ENCODE measurements around the gene UBR4.
"Not testable (repeated sequence)": the region's sequence is repeated elsewhere in the genome, so short reads cannot be mapped to it uniquely, and the experiment has no call there.

The UBR4 gene

GRCh38 chr1:19209990-19210771, at the start of gene UBR4:
TSS of gene UBR4 (minus strand) at chr1:19210266. CDS start at chr1:19210248, 18 bp downstream.
- H3K36me3 ChIP-seq (ENCODE audit: control insufficient read depth, insufficient read depth, low read length), result no peaks in the 10 kb centered on the region
- peak within 1 kb of the TSS; percentile 91 for H3K9ac ChIP-seq (ENCODE audit: low read depth, low read length)
- peak within 1 kb of the TSS; percentile 86 for H3K4me3 ChIP-seq (ENCODE audit: low read depth, low read length)
- peaks cover 2% of the 10 kb centered on the region for H3K4me1 ChIP-seq (ENCODE audit: control insufficient read depth, insufficient read depth, low read length)
- no peaks in the 10 kb centered on the region for H3K9me3 ChIP-seq (ENCODE audit: control insufficient read depth, insufficient read depth, low read length)
- no peaks in the 10 kb centered on the region for H3K27me3 ChIP-seq (ENCODE audit: control insufficient read depth, insufficient read depth, low read length)

GRCh38 chr1:19258353-19258752, 48.3 kb upstream of the UBR4 start:
- no peak overlapping the region for H3K4me3 ChIP-seq (ENCODE audit: low read depth, low read length)
- no peaks in the 10 kb centered on the region for H3K27me3 ChIP-seq (ENCODE audit: control insufficient read depth, insufficient read depth, low read length)
- no peak overlapping the region for H3K9ac ChIP-seq (ENCODE audit: low read depth, low read length)
- peaks cover 54% of the 10 kb centered on the region for H3K36me3 ChIP-seq (ENCODE audit: control insufficient read depth, insufficient read depth, low read length)
- H3K4me1 ChIP-seq (ENCODE audit: control insufficient read depth, insufficient read depth, low read length), result peaks cover 2% of the 10 kb centered on the region
- H3K9me3 ChIP-seq (ENCODE audit: control insufficient read depth, insufficient read depth, low read length), result no peaks in the 10 kb centered on the region

GRCh38 chr1:19257178-19257914, 47.3 kb upstream of the UBR4 start:
- peaks cover 56% of the 10 kb centered on the region for H3K36me3 ChIP-seq (ENCODE audit: control insufficient read depth, insufficient read depth, low read length)
- no peak overlapping the region for H3K4me3 ChIP-seq (ENCODE audit: low read depth, low read length)
- no peaks in the 10 kb centered on the region for H3K27me3 ChIP-seq (ENCODE audit: control insufficient read depth, insufficient read depth, low read length)
- H3K9ac ChIP-seq (ENCODE audit: low read depth, low read length), result no peak overlapping the region
- H3K9me3 ChIP-seq (ENCODE audit: control insufficient read depth, insufficient read depth, low read length), result no peaks in the 10 kb centered on the region
- peaks cover 8% of the 10 kb centered on the region for H3K4me1 ChIP-seq (ENCODE audit: control insufficient read depth, insufficient read depth, low read length)

- H3K9ac ChIP-seq (ENCODE audit: low read depth, low read length); H3K4me1 ChIP-seq (ENCODE audit: control insufficient read depth, insufficient read depth, low read length); H3K9me3 ChIP-seq (ENCODE audit: control insufficient read depth, insufficient read depth, low read length); H3K27me3 ChIP-seq (ENCODE audit: control insufficient read depth, insufficient read depth, low read length); H3K4me3 ChIP-seq (ENCODE audit: low read depth, low read length): not testable (repeated sequence)
- peaks cover 56% of the 10 kb centered on the region for H3K36me3 ChIP-seq (ENCODE audit: control insufficient read depth, insufficient read depth, low read length)
Observed at GRCh38 chr1:19256301-19256700, 46.2 kb upstream of the UBR4 start.

- no peak overlapping the region for H3K9ac ChIP-seq (ENCODE audit: low read depth, low read length)
- H3K27me3 ChIP-seq (ENCODE audit: control insufficient read depth, insufficient read depth, low read length), result no peaks in the 10 kb centered on the region
- peaks cover 50% of the 10 kb centered on the region for H3K36me3 ChIP-seq (ENCODE audit: control insufficient read depth, insufficient read depth, low read length)
- peaks cover 10% of the 10 kb centered on the region for H3K4me1 ChIP-seq (ENCODE audit: control insufficient read depth, insufficient read depth, low read length)
- no peak overlapping the region for H3K4me3 ChIP-seq (ENCODE audit: low read depth, low read length)
- H3K9me3 ChIP-seq (ENCODE audit: control insufficient read depth, insufficient read depth, low read length), result no peaks in the 10 kb centered on the region
Observed at GRCh38 chr1:19255288-19255687, 45.2 kb upstream of the UBR4 start.

- peaks cover 13% of the 10 kb centered on the region for H3K4me1 ChIP-seq (ENCODE audit: control insufficient read depth, insufficient read depth, low read length)
- no peaks in the 10 kb centered on the region for H3K9me3 ChIP-seq (ENCODE audit: control insufficient read depth, insufficient read depth, low read length)
- peaks cover 43% of the 10 kb centered on the region for H3K36me3 ChIP-seq (ENCODE audit: control insufficient read depth, insufficient read depth, low read length)
- H3K4me3 ChIP-seq (ENCODE audit: low read depth, low read length), result no peak overlapping the region
- H3K9ac ChIP-seq (ENCODE audit: low read depth, low read length), result no peak overlapping the region
- no peaks in the 10 kb centered on the region for H3K27me3 ChIP-seq (ENCODE audit: control insufficient read depth, insufficient read depth, low read length)
Observed at GRCh38 chr1:19254416-19254815, 44.4 kb upstream of the UBR4 start.

GRCh38 chr1:19251305-19252196, 41.5 kb upstream of the UBR4 start, which contains the start of the genes EMC1 and MRTO4:
TSS of gene EMC1 (minus strand) at chr1:19251524. CDS start at chr1:19251509, 15 bp downstream.
TSS of gene MRTO4 (plus strand) at chr1:19251805. CDS start at chr1:19251836, 31 bp downstream.
- Histone ChIP-seq H3K36me3 (ENCODE audit: control insufficient read depth, insufficient read depth, low read length) (peaks cover 17% of the 10 kb centered on the region), H3K4me1 (ENCODE audit: control insufficient read depth, insufficient read depth, low read length) (peaks cover 13% of the 10 kb centered on the region), H3K9me3 (ENCODE audit: control insufficient read depth, insufficient read depth, low read length) (no peaks in the 10 kb centered on the region), H3K27me3 (ENCODE audit: control insufficient read depth, insufficient read depth, low read length) (no peaks in the 10 kb centered on the region), H3K4me3 (ENCODE audit: low read depth, low read length) (peak within 1 kb of the TSS; percentile 86), H3K9ac (ENCODE audit: low read depth, low read length) (peak within 1 kb of the TSS; percentile 92)

GRCh38 chr1:19250629-19251304, 40.7 kb upstream of the UBR4 start:
- Histone ChIP-seq H3K4me1 (ENCODE audit: control insufficient read depth, insufficient read depth, low read length) (peaks cover 13% of the 10 kb centered on the region), H3K4me3 (ENCODE audit: low read depth, low read length) (peak overlapping the region; percentile 86), H3K36me3 (ENCODE audit: control insufficient read depth, insufficient read depth, low read length) (peaks cover 11% of the 10 kb centered on the region), H3K9me3 (ENCODE audit: control insufficient read depth, insufficient read depth, low read length) (no peaks in the 10 kb centered on the region), H3K27me3 (ENCODE audit: control insufficient read depth, insufficient read depth, low read length) (no peaks in the 10 kb centered on the region), H3K9ac (ENCODE audit: low read depth, low read length) (peak overlapping the region; percentile 92)

- H3K27me3 ChIP-seq (ENCODE audit: control insufficient read depth, insufficient read depth, low read length), result no peaks in the 10 kb centered on the region
- H3K4me1 ChIP-seq (ENCODE audit: control insufficient read depth, insufficient read depth, low read length), result no peaks in the 10 kb centered on the region
- H3K36me3 ChIP-seq (ENCODE audit: control insufficient read depth, insufficient read depth, low read length), result peaks cover 61% of the 10 kb centered on the region
- H3K9ac ChIP-seq (ENCODE audit: low read depth, low read length), result no peak overlapping the region
- no peak overlapping the region for H3K4me3 ChIP-seq (ENCODE audit: low read depth, low read length)
- no peaks in the 10 kb centered on the region for H3K9me3 ChIP-seq (ENCODE audit: control insufficient read depth, insufficient read depth, low read length)
Observed at GRCh38 chr1:19240673-19241538, 30.8 kb upstream of the UBR4 start.

- H3K4me3 ChIP-seq (ENCODE audit: low read depth, low read length), result no peak overlapping the region
- H3K4me1 ChIP-seq (ENCODE audit: control insufficient read depth, insufficient read depth, low read length), result no peaks in the 10 kb centered on the region
- H3K9me3 ChIP-seq (ENCODE audit: control insufficient read depth, insufficient read depth, low read length), result no peaks in the 10 kb centered on the region
- H3K9ac ChIP-seq (ENCODE audit: low read depth, low read length), result no peak overlapping the region
- no peaks in the 10 kb centered on the region for H3K27me3 ChIP-seq (ENCODE audit: control insufficient read depth, insufficient read depth, low read length)
- peaks cover 65% of the 10 kb centered on the region for H3K36me3 ChIP-seq (ENCODE audit: control insufficient read depth, insufficient read depth, low read length)
Observed at GRCh38 chr1:19239876-19240275, 29.8 kb upstream of the UBR4 start.

All from iPS-15b (cell line).